CD14-positive monocyte (primary cell): ENCODE data around the gene CATSPER4. TPM values are rescaled to one million over a fixed set of nuclear protein-coding genes. Genes with fewer than 3 reads are reported as not detected.
A peak's percentile ranks its signal among the peaks of the same experiment; 100 is the strongest.

Experiments
- DNase-seq, 3 donors: peaks; one replicate each; pipeline ENCODE4 v3.0.0-alpha.2; 2011 to 2022
- H2AFZ ChIP-seq: 2 replicates; pipeline ENCODE4 v1.6.0; 2012; ENCODE audit warnings: mild to moderate bottlenecking, low read depth, low read length, inconsistent platforms; ENCODE audit not compliant: insufficient read depth, poor library complexity, severe bottlenecking
- H3K27ac ChIP-seq, 2 donors: 1 replicate in 1 of 2; 2 replicates in 1 of 2; pipeline ENCODE4 v1.5.1; 2012 to 2013; ENCODE audit warnings: low read length in 2 of 2, control low read depth in 1 of 2, inconsistent platforms in 1 of 2, low read depth in 1 of 2, mild to moderate bottlenecking in 1 of 2
- H3K27me3 ChIP-seq, 2 donors: one replicate each; pipeline versions ENCODE4 v1.6.0 to v1.6.1; 2011 to 2013; ENCODE audit warnings: low read length in 2 of 2; ENCODE audit not compliant: control insufficient read depth in 2 of 2, insufficient read depth in 2 of 2
- H3K36me3 ChIP-seq, 2 donors: replicated peaks in 1 of 2; 1 replicate in 1 of 2; 2 replicates in 1 of 2; pipeline versions ENCODE4 v1.5.1 to v1.6.1; 2012 to 2013; ENCODE audit warnings: low read length in 2 of 2, control low read depth in 1 of 2, inconsistent platforms in 1 of 2, mild to moderate bottlenecking in 1 of 2; ENCODE audit not compliant: insufficient read depth in 2 of 2, control insufficient read depth in 1 of 2
- H3K4me1 ChIP-seq, 2 donors: 1 replicate in 1 of 2; 2 replicates in 1 of 2; pipeline versions ENCODE4 v1.5.1 to v1.6.1; 2012 to 2013; ENCODE audit warnings: low read length in 2 of 2, control low read depth in 1 of 2, inconsistent platforms in 1 of 2, mild to moderate bottlenecking in 1 of 2, moderate library complexity in 1 of 2; ENCODE audit not compliant: insufficient read depth in 2 of 2, control insufficient read depth in 1 of 2
- H3K4me2 ChIP-seq: replicated peaks from 2 replicates; pipeline ENCODE3; 2012; ENCODE audit warnings: low read length, moderate library complexity, mild to moderate bottlenecking; ENCODE audit not compliant: poor library complexity, severe bottlenecking; ENCODE audit errors: extremely low read depth
- H3K4me3 ChIP-seq, 3 experiments: fragments of 200-600 bp in 1 of 3; sonication (generic) in 1 of 3; replicated peaks in 1 of 3; 1 replicate in 2 of 3; 2 replicates in 1 of 3; pipeline ENCODE4 v1.5.1; 2011 to 2013; ENCODE audit warnings: low read length in 3 of 3, mild to moderate bottlenecking in 3 of 3, control low read depth in 2 of 3, low read depth in 2 of 3, inconsistent platforms in 1 of 3, moderate library complexity in 1 of 3
- H3K79me2 ChIP-seq: 2 replicates; pipeline ENCODE4 v1.6.0; 2012; ENCODE audit warnings: mild to moderate bottlenecking, control low read depth, inconsistent platforms, low read length, moderate library complexity; ENCODE audit not compliant: insufficient read depth
- H3K9ac ChIP-seq: 2 replicates; pipeline ENCODE4 v1.6.0; 2017; ENCODE audit warnings: low read length, mild to moderate bottlenecking; ENCODE audit not compliant: insufficient read depth, poor library complexity, severe bottlenecking
- H3K9me3 ChIP-seq, 2 donors: replicated peaks in 1 of 2; 1 replicate in 1 of 2; 2 replicates in 1 of 2; pipeline versions ENCODE4 v1.5.1 to v1.6.1; 2012 to 2013; ENCODE audit warnings: low read length in 2 of 2, control low read depth in 1 of 2; ENCODE audit not compliant: control insufficient read depth in 1 of 2, insufficient read depth in 1 of 2
- H4K20me1 ChIP-seq: 2 replicates; pipeline ENCODE4 v1.6.0; 2012; ENCODE audit warnings: mild to moderate bottlenecking, low read length, control low read depth, moderate library complexity; ENCODE audit not compliant: insufficient read depth
- H3K27ac Mint-ChIP-seq, 7 donors: one replicate each; pipeline ENCODE4 v1.8.0; 2020; ENCODE audit warnings: mild to moderate bottlenecking in 7 of 7, mixed read lengths in 7 of 7, moderate library complexity in 6 of 7, inconsistent platforms in 2 of 7
- H3K27me3 Mint-ChIP-seq, 3 donors: one replicate each; pipeline ENCODE4 v1.8.0; 2021 to 2022; ENCODE audit warnings: low read depth in 3 of 3, mild to moderate bottlenecking in 3 of 3, mixed read lengths in 3 of 3, moderate library complexity in 3 of 3, inconsistent platforms in 1 of 3
- H3K36me3 Mint-ChIP-seq, 2 donors: one replicate each; pipeline ENCODE4 v1.8.0; 2020; ENCODE audit warnings: mixed read lengths in 2 of 2, inconsistent platforms in 1 of 2, mild to moderate bottlenecking in 1 of 2
- H3K4me1 Mint-ChIP-seq: one replicate; pipeline ENCODE4 v1.8.0; 2020; ENCODE audit warnings: mild to moderate bottlenecking, mixed read lengths
- H3K4me3 Mint-ChIP-seq, 2 donors: one replicate each; pipeline ENCODE4 v1.8.0; 2020; ENCODE audit warnings: mild to moderate bottlenecking in 2 of 2, mixed read lengths in 2 of 2, moderate library complexity in 1 of 2
- H3K9me3 Mint-ChIP-seq, 7 donors: one replicate each; pipeline ENCODE4 v1.8.0; 2020 to 2022; ENCODE audit warnings: mixed read lengths in 7 of 7, mild to moderate bottlenecking in 6 of 7, moderate library complexity in 6 of 7, inconsistent platforms in 2 of 7
- WGBS: methylation state at CpG from one replicate; pipeline ENCODE4 v1.1.5; 2013; ENCODE audit warnings: missing lambda C conversion rate; ENCODE audit not compliant: insufficient coverage; 5-methylcytosine and 5-hydroxymethylcytosine counted together
- intact Hi-C, 2 donors: fragments of 100-400 bp; cut with micrococcal nuclease; formaldehyde crosslinking; loops; one replicate each; pipeline versions ENCODE4 v1.15.0 to v1.15.1; 2023
- polyA plus RNA-seq, 3 donors: library from polyadenylated mRNA; depleted of rRNA in 1 of 3; unstranded in 2 of 3; stranded (reverse) in 1 of 3; fragments of 300-500 nt in 2 of 3; fragments of >200 nt in 1 of 3; fragmentation: Illumina TruSeq in 2 of 3; gene quantifications; 1 replicate in 2 of 3; 2 replicates in 1 of 3; pipeline ENCODE4 v1.2.3, GENCODE V29; 2012 to 2021
- TF ChIP-seq, protein P1 (sequence below): fragments of 200-600 bp; IDR thresholded peaks from one replicate; pipeline ENCODE4 v1.8.0; 2022; ENCODE audit warnings: antibody characterized with exemption, mild to moderate bottlenecking

CATSPER4 gene
- polyA plus RNA-seq, 3 donors = not detected

- peak within 1 kb of the TSS; percentile 59 to 93 (median 68) for H3K4me3 ChIP-seq
- H3K4me1 Mint-ChIP-seq = peaks cover 22% of the 10 kb centered on the region
- H4K20me1 ChIP-seq = no peaks in the 10 kb centered on the region
- peaks cover 0 to 3% (median 0%) of the 10 kb centered on the region in 7 donors for H3K9me3 Mint-ChIP-seq
- intact Hi-C loops = loop anchor here (2.0 to 5.0 kb wide), 3 partner anchors 64 to 154 kb away; partner anchors contain the start of gene CEP85 (in 1 of the 2)
- peaks cover 12% of the 10 kb centered on the region for H3K79me2 ChIP-seq
- peak within 1 kb of the TSS; percentile 59 to 94 (median 88) for H3K27ac Mint-ChIP-seq
- no peaks in the 10 kb centered on the region for H3K36me3 ChIP-seq
- peak within 1 kb of the TSS; percentile 81 for H3K9ac ChIP-seq
- H3K27me3 ChIP-seq = peaks cover 2 to 17% of the 10 kb centered on the region in 2 donors
- 94% methylated on average over 4 of the region's 5 CpGs for WGBS
- peak within 1 kb of the TSS in 1 of 2 donors; percentile 81 for H3K27ac ChIP-seq
- H2AFZ ChIP-seq = peak within 1 kb of the TSS; percentile 99
- peaks cover 23 to 31% of the 10 kb centered on the region in 2 donors for H3K4me1 ChIP-seq
- DNase-seq = no peak
- H3K4me2 ChIP-seq = peak within 1 kb of the TSS; percentile 95
- no peaks in the 10 kb centered on the region for H3K9me3 ChIP-seq
- TF ChIP-seq, protein P1, sequence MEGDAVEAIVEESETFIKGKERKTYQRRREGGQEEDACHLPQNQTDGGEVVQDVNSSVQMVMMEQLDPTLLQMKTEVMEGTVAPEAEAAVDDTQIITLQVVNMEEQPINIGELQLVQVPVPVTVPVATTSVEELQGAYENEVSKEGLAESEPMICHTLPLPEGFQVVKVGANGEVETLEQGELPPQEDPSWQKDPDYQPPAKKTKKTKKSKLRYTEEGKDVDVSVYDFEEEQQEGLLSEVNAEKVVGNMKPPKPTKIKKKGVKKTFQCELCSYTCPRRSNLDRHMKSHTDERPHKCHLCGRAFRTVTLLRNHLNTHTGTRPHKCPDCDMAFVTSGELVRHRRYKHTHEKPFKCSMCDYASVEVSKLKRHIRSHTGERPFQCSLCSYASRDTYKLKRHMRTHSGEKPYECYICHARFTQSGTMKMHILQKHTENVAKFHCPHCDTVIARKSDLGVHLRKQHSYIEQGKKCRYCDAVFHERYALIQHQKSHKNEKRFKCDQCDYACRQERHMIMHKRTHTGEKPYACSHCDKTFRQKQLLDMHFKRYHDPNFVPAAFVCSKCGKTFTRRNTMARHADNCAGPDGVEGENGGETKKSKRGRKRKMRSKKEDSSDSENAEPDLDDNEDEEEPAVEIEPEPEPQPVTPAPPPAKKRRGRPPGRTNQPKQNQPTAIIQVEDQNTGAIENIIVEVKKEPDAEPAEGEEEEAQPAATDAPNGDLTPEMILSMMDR = no peak
- H3K27me3 Mint-ChIP-seq = peaks cover 13 to 23% (median 21%) of the 10 kb centered on the region in 3 donors
- H3K4me3 Mint-ChIP-seq = peak within 1 kb of the TSS; percentile 89 to 90
- peaks cover 0 to 3% of the 10 kb centered on the region in 2 donors for H3K36me3 Mint-ChIP-seq
These were observed 21.8 kb upstream of the CATSPER4 start, which contains the start of gene C1orf232 for GRCh38 chr1:26168410-26169197. TSS of gene C1orf232 (minus strand) at chr1:26168963. CDS start at chr1:26168499, 464 bp downstream.

DNA sequence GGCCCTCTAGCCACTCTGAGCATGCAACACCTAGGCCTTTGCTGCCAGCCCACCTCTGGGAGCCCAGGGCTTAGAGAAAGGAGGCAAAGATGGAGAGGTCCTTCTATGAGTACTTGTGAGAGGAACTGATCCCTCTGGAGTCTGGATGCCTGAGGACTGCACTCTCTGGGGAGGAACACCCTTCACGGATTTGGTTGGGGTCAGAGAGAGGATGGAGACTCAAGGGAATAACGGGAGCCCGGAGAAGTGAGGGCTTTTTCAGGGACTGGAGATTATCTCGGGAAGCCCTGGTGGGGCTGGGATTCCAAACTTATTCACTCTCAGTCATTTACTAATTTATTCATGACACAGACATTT lies 21.2 kb upstream of the CATSPER4 start:
- Histone ChIP-seq H2AFZ (peak overlapping the region; percentile 99), H3K27ac (no peak overlapping the region)
- 100% methylated on average over 3 of the region's 4 CpGs for WGBS

More for the DNA sequence above, 21.2 kb upstream of the CATSPER4 start:
- peaks cover 19 to 26% of the 10 kb centered on the region in 2 donors for H3K4me1 ChIP-seq
- H3K9ac ChIP-seq = peak overlapping the region; percentile 81
- peaks cover 12% of the 10 kb centered on the region for H3K79me2 ChIP-seq
- peak overlapping the region; percentile 4 to 89 for H3K4me3 Mint-ChIP-seq
- H3K9me3 Mint-ChIP-seq = peaks cover 0 to 2% (median 0%) of the 10 kb centered on the region in 7 donors
- peak overlapping the region; percentile 95 for H3K4me2 ChIP-seq
- H3K36me3 ChIP-seq = no peaks in the 10 kb centered on the region
- TF ChIP-seq, protein P1 = no peak
- H3K27me3 ChIP-seq = peaks cover 0 to 12% of the 10 kb centered on the region in 2 donors
- H3K27me3 Mint-ChIP-seq = peaks cover 10 to 19% (median 17%) of the 10 kb centered on the region in 3 donors
- H3K27ac Mint-ChIP-seq = peak overlapping the region in 1 of 7 donors; percentile 41
- H3K4me1 Mint-ChIP-seq = peaks cover 18% of the 10 kb centered on the region
- DNase-seq = no peak
- H4K20me1 ChIP-seq = no peaks in the 10 kb centered on the region
- intact Hi-C loops = loop anchor here (2.0 to 5.0 kb wide), 3 partner anchors 63 to 153 kb away; partner anchors contain the start of gene CEP85 (in 1 of the 2)
- no peaks in the 10 kb centered on the region for H3K9me3 ChIP-seq
- peak overlapping the region in 1 of 3 experiments; percentile 93 for H3K4me3 ChIP-seq
- peaks cover 0 to 3% of the 10 kb centered on the region in 2 donors for H3K36me3 Mint-ChIP-seq
